HepG2 (cell line): ENCODE data around the gene TSPAN32. TPM values are rescaled to one million over a fixed set of nuclear protein-coding genes. Genes with fewer than 3 reads are reported as not detected.

Experiments used
- CHCHD3 ChIP-seq: sonication (generic); formaldehyde crosslinking; IDR thresholded peaks from 2 replicates; pipeline ENCODE4 v1.8.0; 2022; ENCODE audit warnings: mild to moderate bottlenecking, missing genetic modification reagents, moderate library complexity
- DDIT3 ChIP-seq: sonication (generic); formaldehyde crosslinking; IDR thresholded peaks from 2 replicates; pipeline ENCODE4 v1.4.0; 2020; ENCODE audit warnings: mild to moderate bottlenecking, missing genetic modification reagents
- DMAP1 ChIP-seq: IDR thresholded peaks from 2 replicates; pipeline ENCODE4 v1.6.1; 2016
- MTERF4 ChIP-seq: sonication (generic); formaldehyde crosslinking; IDR thresholded peaks from 2 replicates; pipeline ENCODE4 v1.8.0; 2023; ENCODE audit warnings: mild to moderate bottlenecking, missing genetic modification reagents
- NFIB ChIP-seq: sonication (generic); formaldehyde crosslinking; IDR thresholded peaks from 2 replicates; pipeline ENCODE4 v1.9.0; 2021; ENCODE audit warnings: missing genetic modification reagents, mild to moderate bottlenecking, borderline replicate concordance
- PPARG ChIP-seq: conservative IDR thresholded peaks from 2 replicates; pipeline ENCODE4 v1.6.1; 2016; ENCODE audit warnings: missing biosample characterization, missing genetic modification reagents
- RELA ChIP-seq: sonication (generic); formaldehyde crosslinking; IDR thresholded peaks from 2 replicates; pipeline ENCODE4 v1.4.0; 2020; ENCODE audit warnings: missing genetic modification reagents
- SMAD9 ChIP-seq: sonication (generic); formaldehyde crosslinking; IDR thresholded peaks from 2 replicates; pipeline ENCODE4 v1.5.1; 2020; ENCODE audit warnings: mild to moderate bottlenecking, missing genetic modification reagents
- SP140L ChIP-seq: sonication (generic); formaldehyde crosslinking; IDR thresholded peaks from 2 replicates; pipeline ENCODE4 v1.4.0; 2020; ENCODE audit warnings: missing genetic modification reagents, borderline replicate concordance
- TFDP1 ChIP-seq: IDR thresholded peaks from 2 replicates; pipeline ENCODE4 v1.6.1; 2016; ENCODE audit warnings: missing compliant biosample characterization, missing genetic modification reagents, borderline replicate concordance
- TOE1 ChIP-seq: sonication (generic); formaldehyde crosslinking; IDR thresholded peaks from 2 replicates; pipeline ENCODE4 v1.4.0; 2020; ENCODE audit warnings: mild to moderate bottlenecking, missing genetic modification reagents
- TRAFD1 ChIP-seq: sonication (generic); formaldehyde crosslinking; IDR thresholded peaks from 2 replicates; pipeline ENCODE4 v1.5.1; 2020; ENCODE audit warnings: missing genetic modification reagents, mild to moderate bottlenecking, borderline replicate concordance
- ZBTB20 ChIP-seq: sonication (generic); formaldehyde crosslinking; IDR thresholded peaks from 2 replicates; pipeline ENCODE4 v1.8.1; 2023; ENCODE audit warnings: missing genetic modification reagents, low read depth, mild to moderate bottlenecking, borderline replicate concordance
- ZFP36L1 ChIP-seq: sonication (generic); formaldehyde crosslinking; IDR thresholded peaks from 2 replicates; pipeline ENCODE4 v1.8.0; 2022; ENCODE audit warnings: mild to moderate bottlenecking, missing genetic modification reagents, moderate library complexity
- ZNF18 ChIP-seq: sonication (generic); formaldehyde crosslinking; IDR thresholded peaks from 2 replicates; pipeline ENCODE4 v1.8.0; 2022; ENCODE audit warnings: mild to moderate bottlenecking, missing genetic modification reagents; ENCODE audit not compliant: insufficient replicate concordance
- ZNF180 ChIP-seq: sonication (generic); formaldehyde crosslinking; IDR thresholded peaks from 2 replicates; pipeline ENCODE4 v1.4.0; 2020; ENCODE audit warnings: low read depth, missing genetic modification reagents, borderline replicate concordance
- ZNF275 ChIP-seq: sonication (generic); formaldehyde crosslinking; IDR thresholded peaks from 2 replicates; pipeline ENCODE4 v1.8.0; 2022; ENCODE audit warnings: missing genetic modification reagents, mild to moderate bottlenecking, inconsistent platforms, borderline replicate concordance
- ZNF484 ChIP-seq: sonication (generic); formaldehyde crosslinking; IDR thresholded peaks from 2 replicates; pipeline ENCODE4 v1.5.1; 2020; ENCODE audit warnings: mild to moderate bottlenecking, low read depth, missing genetic modification reagents, borderline replicate concordance
- ZNF746 ChIP-seq: sonication (generic); formaldehyde crosslinking; IDR thresholded peaks from 2 replicates; pipeline ENCODE4 v1.8.0; 2022; ENCODE audit warnings: mild to moderate bottlenecking, missing genetic modification reagents
- ZNF781 ChIP-seq: sonication (generic); formaldehyde crosslinking; IDR thresholded peaks from 2 replicates; pipeline ENCODE4 v1.5.1; 2020; ENCODE audit warnings: borderline replicate concordance, mild to moderate bottlenecking, missing genetic modification reagents; ENCODE audit errors: not compliant biosample characterization
- ZNF879 ChIP-seq: sonication (generic); formaldehyde crosslinking; IDR thresholded peaks from 2 replicates; pipeline ENCODE4 v1.8.1; 2023; ENCODE audit warnings: missing genetic modification reagents
- polyA plus RNA-seq, 8 experiments: library from polyadenylated mRNA; depleted of rRNA in 3 of 8; stranded (reverse) in 7 of 8; unstranded in 1 of 8; fragments of >200 nt; fragmentation: Illumina TruSeq in 4 of 8; extraction: Trizol in 4 of 8; gene quantifications; 2 replicates each; pipeline versions ENCODE4 v1.2.1 to v1.2.3, GENCODE V29; 2011 to 2016; ENCODE audit warnings: low read depth in 4 of 8, missing spikeins in 1 of 8, mixed read lengths in 1 of 8; ENCODE audit not compliant: insufficient read depth in 1 of 8
- total RNA-seq, 5 experiments: library from RNA; depleted of rRNA; stranded (reverse); fragments of >200 nt; fragmentation: Illumina TruSeq; extraction: Trizol; gene quantifications; 2 replicates each; pipeline ENCODE4 v1.2.3, GENCODE V29; 2016; ENCODE audit warnings: low read depth in 1 of 5

TSPAN32 gene
- total and polyA plus RNA-seq, 2 of the 13 experiments (the other 11 are each of a cell fraction or from before 2014, with no cell fraction given), result 0.09 to 0.70 TPM

GRCh38 chr11:2268729-2269600, 32.8 kb upstream of the TSPAN32 start (continued):
- TF ChIP-seq DMAP1, result peak; percentile 41; the same call in 1 of the 2 replicates
- peak; percentile 86; the same call in 1 of the 2 replicates for TF ChIP-seq SMAD9 (CRISPR knock-in tag)
- no peak for TF ChIP-seq DDIT3 (CRISPR knock-in tag)
- no peak for TF ChIP-seq ZNF18
- no peak for TF ChIP-seq NFIB (CRISPR knock-in tag)
- TF ChIP-seq CHCHD3 (CRISPR knock-in tag), result no peak
- no peak for TF ChIP-seq ZNF275 (CRISPR knock-in tag)
- TF ChIP-seq MTERF4 (CRISPR knock-in tag), result no peak
- peak; percentile 85 for TF ChIP-seq ZNF746 (CRISPR knock-in tag)
- no peak for TF ChIP-seq SP140L (CRISPR knock-in tag)
- TF ChIP-seq ZBTB20, result no peak; the same call in 1 of the 2 replicates
- TF ChIP-seq ZNF879 (CRISPR knock-in tag), result no peak
- 0 out of 2 replicates have a peak, but pooled peaks have one; percentile 57 for TF ChIP-seq TOE1 (CRISPR knock-in tag)
- no peak for TF ChIP-seq ZNF781
- TF ChIP-seq PPARG (CRISPR knock-in tag), result no peak
- peak; percentile 76; the same call in 1 of the 2 replicates for TF ChIP-seq TFDP1 (CRISPR knock-in tag)
- no peak for TF ChIP-seq ZNF484 (CRISPR knock-in tag)
- no peak for TF ChIP-seq ZFP36L1 (CRISPR knock-in tag)
- TF ChIP-seq RELA, result no peak
- no peak for TF ChIP-seq ZNF180 (CRISPR knock-in tag)
- no peak for TF ChIP-seq TRAFD1 (CRISPR knock-in tag)
